Ammon's horn (tissue), 1 donor: ENCODE measurements around the gene C20orf144.

Experiments used
- DNase-seq: peaks from one replicate; pipeline ENCODE4 v3.0.0-alpha.2; 2016; ENCODE audit warnings: low spot score

The C20orf144 gene

GRCh38 chr20:33676652-33677645 is 14.8 kb downstream of the C20orf144 start:
- DNase-seq = no peak

- DNase-seq = no peak
Measured at GRCh38 chr20:33677991-33678702, 16.0 kb downstream of the C20orf144 start.

GRCh38 chr20:33679758-33680485 is 17.8 kb downstream of the C20orf144 start:
- no peak for DNase-seq

GRCh38 chr20:33680686-33681085 is 18.6 kb downstream of the C20orf144 start:
- no peak for DNase-seq

- no peak for DNase-seq
Measured at GRCh38 chr20:33681288-33681687, 19.2 kb downstream of the C20orf144 start.

GRCh38 chr20:33681728-33682353 is 19.7 kb downstream of the C20orf144 start:
- DNase-seq = no peak

- no peak for DNase-seq
Measured at GRCh38 chr20:33684533-33685327, 22.6 kb downstream of the C20orf144 start.

GRCh38 chr20:33685328-33686099 is 23.4 kb downstream of the C20orf144 start:
- DNase-seq = peak; percentile 3

GRCh38 chr20:33686100-33686983 is 24.2 kb downstream of the C20orf144 start, which contains the start of gene E2F1:
E2F1 (minus strand) TSS chr20:33686385; CDS start chr20:33686264, 121 bp downstream.
- DNase-seq = peak; percentile 96

GRCh38 chr20:33686984-33687366 is 24.8 kb downstream of the C20orf144 start:
- DNase-seq = no peak

- no peak for DNase-seq
Measured at GRCh38 chr20:33687370-33687915, 25.3 kb downstream of the C20orf144 start.

- no peak for DNase-seq
Measured at GRCh38 chr20:33687993-33688937, 26.1 kb downstream of the C20orf144 start.

- DNase-seq = no peak
Measured at GRCh38 chr20:33688938-33689424, 26.9 kb downstream of the C20orf144 start.

- no peak for DNase-seq
Measured at GRCh38 chr20:33689493-33689892, 27.4 kb downstream of the C20orf144 start.

- DNase-seq = peak; percentile 79
Measured at GRCh38 chr20:33689973-33690372, 27.8 kb downstream of the C20orf144 start.

- no peak for DNase-seq
Measured at GRCh38 chr20:33693289-33693688, 31.2 kb downstream of the C20orf144 start.
